AG09309 (cell line): ENCODE measurements around the gene ZNF558.
"Not testable (repeated sequence)": the region's sequence is repeated elsewhere in the genome, so short reads cannot be mapped to it uniquely, and the experiment has no call there.

Experiments used
- DNase-seq: peaks from one replicate; pipeline ENCODE4 v3.0.0-alpha.2; 2010; ENCODE audit warnings: low read depth
- H3K4me3 ChIP-seq: 2 replicates; pipeline ENCODE4 v1.5.1; 2011; ENCODE audit warnings: mild to moderate bottlenecking, low read depth, low read length, moderate library complexity; ENCODE audit not compliant: control insufficient read depth
- TF ChIP-seq, protein P1 (sequence below): IDR thresholded peaks from 2 replicates; pipeline ENCODE4 v1.5.1; 2011; ENCODE audit warnings: mild to moderate bottlenecking, low read depth, low read length, inconsistent platforms; ENCODE audit not compliant: insufficient read depth, control insufficient read depth; ENCODE audit errors: missing control alignments

The ZNF558 gene

DNA sequence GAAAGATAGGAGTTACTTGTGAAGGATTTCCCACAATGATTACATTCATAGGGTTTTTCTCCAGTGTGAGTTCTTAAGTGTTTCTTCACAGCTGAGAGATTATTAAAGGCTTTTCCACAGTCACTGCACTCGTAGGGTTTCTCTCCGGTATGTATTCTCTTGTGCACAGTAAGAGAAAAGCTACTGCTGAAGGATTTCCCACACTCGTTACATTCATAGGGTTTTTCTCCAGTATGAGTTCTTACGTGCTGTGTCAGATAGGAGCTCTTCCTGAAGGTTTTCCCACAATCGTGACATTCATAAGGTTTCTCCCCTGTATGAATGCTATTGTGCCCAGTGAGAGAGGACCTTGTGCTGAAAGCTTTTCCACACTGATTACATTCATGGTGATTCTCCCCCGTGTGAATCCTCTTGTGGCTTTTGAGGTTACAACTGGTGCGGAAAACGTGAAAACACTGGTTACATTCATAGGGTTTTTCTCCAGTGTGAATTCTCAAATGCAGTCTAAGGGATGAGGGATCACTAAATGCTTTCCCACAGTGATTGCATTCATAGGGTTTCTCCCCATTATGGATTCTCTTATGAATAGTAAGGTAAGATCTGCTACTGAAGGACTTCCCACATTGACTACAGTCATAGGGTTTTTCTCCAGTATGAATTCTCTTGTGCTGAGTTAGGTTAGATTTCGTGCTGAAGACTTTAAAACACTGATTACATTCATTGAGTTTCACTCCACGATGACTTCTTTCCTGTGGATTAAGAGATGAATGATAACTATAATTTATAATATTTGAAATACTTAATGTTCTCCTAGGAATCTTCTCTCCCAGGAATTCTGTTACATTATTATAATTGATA, 20.6 kb downstream of the ZNF558 start:
- no peak overlapping the region for H3K4me3 ChIP-seq
- TF ChIP-seq, protein P1, sequence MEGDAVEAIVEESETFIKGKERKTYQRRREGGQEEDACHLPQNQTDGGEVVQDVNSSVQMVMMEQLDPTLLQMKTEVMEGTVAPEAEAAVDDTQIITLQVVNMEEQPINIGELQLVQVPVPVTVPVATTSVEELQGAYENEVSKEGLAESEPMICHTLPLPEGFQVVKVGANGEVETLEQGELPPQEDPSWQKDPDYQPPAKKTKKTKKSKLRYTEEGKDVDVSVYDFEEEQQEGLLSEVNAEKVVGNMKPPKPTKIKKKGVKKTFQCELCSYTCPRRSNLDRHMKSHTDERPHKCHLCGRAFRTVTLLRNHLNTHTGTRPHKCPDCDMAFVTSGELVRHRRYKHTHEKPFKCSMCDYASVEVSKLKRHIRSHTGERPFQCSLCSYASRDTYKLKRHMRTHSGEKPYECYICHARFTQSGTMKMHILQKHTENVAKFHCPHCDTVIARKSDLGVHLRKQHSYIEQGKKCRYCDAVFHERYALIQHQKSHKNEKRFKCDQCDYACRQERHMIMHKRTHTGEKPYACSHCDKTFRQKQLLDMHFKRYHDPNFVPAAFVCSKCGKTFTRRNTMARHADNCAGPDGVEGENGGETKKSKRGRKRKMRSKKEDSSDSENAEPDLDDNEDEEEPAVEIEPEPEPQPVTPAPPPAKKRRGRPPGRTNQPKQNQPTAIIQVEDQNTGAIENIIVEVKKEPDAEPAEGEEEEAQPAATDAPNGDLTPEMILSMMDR: no peak
- DNase-seq: no peak

DNA sequence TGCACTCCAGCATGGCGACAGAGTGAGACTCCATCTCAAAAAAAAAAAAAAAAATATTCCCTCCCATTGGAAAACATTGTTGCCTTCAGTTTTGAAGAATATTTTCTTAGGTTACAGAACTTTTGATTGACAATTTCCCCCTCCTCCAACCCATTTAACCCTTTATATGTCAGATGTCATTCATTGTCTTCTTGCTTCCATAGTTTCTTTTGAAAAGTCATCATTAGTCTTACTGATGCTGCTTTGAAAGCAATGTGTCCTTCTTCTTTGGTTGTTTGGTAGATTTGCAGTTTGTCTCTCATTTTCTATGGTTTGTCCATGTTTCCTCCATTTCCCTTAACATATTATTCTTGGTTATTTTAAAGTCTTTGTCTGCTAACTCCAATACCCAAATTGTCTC, 25.4 kb downstream of the ZNF558 start:
- no peak for DNase-seq
- TF ChIP-seq, protein P1: no peak
- no peak overlapping the region for H3K4me3 ChIP-seq

DNA sequence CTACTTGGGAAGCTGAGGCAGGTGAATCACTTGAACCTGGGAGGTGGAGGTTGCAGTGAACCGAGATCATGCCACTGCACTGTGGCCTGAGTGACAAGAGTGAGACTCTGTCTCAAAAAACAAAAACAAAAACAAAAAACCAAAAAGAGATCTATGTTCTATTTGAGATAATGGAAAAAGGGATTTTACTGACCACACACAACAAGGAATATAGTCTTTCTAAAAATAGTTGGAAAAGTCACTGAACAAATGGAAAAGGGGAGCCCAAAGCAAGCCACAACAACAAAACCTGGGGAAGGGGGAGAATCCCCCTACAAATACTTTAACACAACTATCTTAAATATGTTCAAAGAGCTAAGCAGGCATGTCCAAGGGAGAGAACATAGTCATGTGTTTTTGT, 37.3 kb downstream of the ZNF558 start:
- TF ChIP-seq, protein P1: no peak

DNA sequence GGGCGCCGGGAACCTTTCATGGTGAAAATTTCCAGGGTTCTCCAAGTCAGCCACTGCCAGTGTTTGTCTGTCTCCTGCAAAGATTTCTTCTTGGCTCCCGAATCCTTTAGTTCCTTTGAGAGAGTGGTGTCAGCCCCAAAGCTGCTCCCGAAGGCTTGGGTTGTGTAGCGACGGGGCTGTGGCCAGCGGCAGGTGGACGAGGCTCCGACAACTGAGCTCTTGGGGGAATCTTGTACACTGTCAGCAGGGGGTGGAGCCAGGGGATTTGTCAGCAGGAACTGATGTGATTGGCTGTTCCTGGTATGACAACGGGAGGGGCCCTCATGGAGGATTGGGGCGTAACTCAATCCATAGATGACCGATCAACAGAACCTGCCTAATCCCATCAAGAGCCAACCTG, 58.5 kb downstream of the ZNF558 start:
- not testable (repeated sequence) for H3K4me3 ChIP-seq, DNase-seq

More for the DNA sequence above, 37.3 kb downstream of the ZNF558 start:
- no peak overlapping the region for H3K4me3 ChIP-seq
- no peak for DNase-seq

DNA sequence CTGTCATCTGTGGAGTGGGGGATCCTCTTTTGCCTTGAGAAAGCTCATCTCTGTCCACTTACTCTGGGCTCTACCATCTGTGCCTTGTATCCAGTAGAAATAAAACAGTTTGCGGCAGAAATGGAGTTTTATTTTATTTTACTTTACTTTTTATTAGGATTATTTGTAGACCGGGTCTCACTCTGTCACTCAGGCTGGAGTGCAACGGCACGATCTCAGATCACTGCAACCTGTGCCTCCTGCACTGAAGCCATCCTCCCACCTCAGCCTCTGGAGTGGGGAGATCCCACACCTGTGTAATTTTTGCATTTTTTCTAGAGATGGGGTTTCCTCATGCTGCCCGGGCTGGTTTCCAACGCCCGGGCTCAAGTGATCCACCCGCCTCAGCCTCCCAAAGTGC, 62.8 kb downstream of the ZNF558 start:
- not testable (repeated sequence) for DNase-seq, H3K4me3 ChIP-seq

DNA sequence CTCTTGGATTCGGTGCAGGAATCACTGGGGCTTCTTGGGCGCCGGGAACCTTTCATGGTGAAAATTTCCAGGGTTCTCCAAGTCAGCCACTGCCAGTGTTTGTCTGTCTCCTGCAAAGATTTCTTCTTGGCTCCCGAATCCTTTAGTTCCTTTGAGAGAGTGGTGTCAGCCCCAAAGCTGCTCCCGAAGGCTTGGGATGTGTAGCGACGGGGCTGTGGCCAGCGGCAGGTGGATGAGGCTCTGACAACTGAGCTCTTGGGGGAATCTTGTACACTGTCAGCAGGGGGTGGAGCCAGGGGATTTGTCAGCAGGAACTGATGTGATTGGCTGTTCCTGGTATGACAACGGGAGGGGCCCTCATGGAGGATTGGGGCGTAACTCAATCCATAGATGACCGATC, 64.8 kb downstream of the ZNF558 start:
- not testable (repeated sequence) for H3K4me3 ChIP-seq, DNase-seq
